ENCODE results near the gene USP10.

GRCh38 chr16:84722068-84722467 lies 22.3 kb downstream of the USP10 start:
- TF ChIP-seq CTCF (IDR thresholded peaks at IDR 0.05): no peak
- TF ChIP-seq PHF8 (IDR thresholded peaks at IDR 0.05; ENCODE audit: borderline replicate concordance, low read depth): no peak
- no peak for TF ChIP-seq ZFP36 (IDR thresholded peaks at IDR 0.05; ENCODE audit: borderline replicate concordance, partially characterized antibody)
- no peak for TF ChIP-seq HEYL (CRISPR knock-in tag; IDR thresholded peaks at IDR 0.05)
- TF ChIP-seq RFX5 (IDR thresholded peaks at IDR 0.05): no peak
- TF ChIP-seq CHD2 (IDR thresholded peaks at IDR 0.05; ENCODE audit: low read length, partially characterized antibody): no peak
- TF ChIP-seq EP300 (IDR thresholded peaks at IDR 0.05): no peak
- no peak for TF ChIP-seq MYC (IDR thresholded peaks at IDR 0.05; ENCODE audit: borderline replicate concordance, low read length)
- TF ChIP-seq HES2 (IDR thresholded peaks at IDR 0.05): no peak
- TF ChIP-seq USF2 (IDR thresholded peaks at IDR 0.05): no peak
- TF ChIP-seq ESRRA (IDR thresholded peaks at IDR 0.05; ENCODE audit: borderline replicate concordance, low read length): no peak
- no peak for TF ChIP-seq ZSCAN20 (CRISPR knock-in tag; IDR thresholded peaks at IDR 0.05)
- no peak for TF ChIP-seq POLR2A (IDR thresholded peaks at IDR 0.05; ENCODE audit: low read length)
- TF ChIP-seq MAFK (IDR thresholded peaks at IDR 0.05; ENCODE audit: partially characterized antibody): no peak

Measured in A549 (cell line).